Loucy (cell line): Measurements from ENCODE around the gene COL21A1.

Experiments used
- CTCF ChIP-seq: fragments of 200-600 bp; sonication (generic); conservative IDR thresholded peaks from 2 replicates; pipeline ENCODE4 v1.5.1; 2014; ENCODE audit warnings: mild to moderate bottlenecking, antibody characterized with exemption, low read length
- EZH2phosphoT487 ChIP-seq: fragments of 200-600 bp; IDR thresholded peaks from 2 replicates; pipeline ENCODE4 v1.6.1; 2018; ENCODE audit warnings: antibody characterized with exemption, mild to moderate bottlenecking, moderate library complexity, borderline replicate concordance

GRCh38 chr6:56242346-56242745 is 5.0 kb downstream of the COL21A1 start:
- TF ChIP-seq CTCF: no peak
- no peak for TF ChIP-seq EZH2phosphoT487
